ENCODE data around the gene KRTAP10-9.
"Not testable (repeated sequence)": the region's sequence is repeated elsewhere in the genome, so short reads cannot be mapped to it uniquely, and the experiment has no call there.

The KRTAP10-9 gene

GRCh38 chr21:44606495-44606894 is 20.4 kb upstream of the KRTAP10-9 start:
- TF ChIP-seq CTCF (IDR thresholded peaks at IDR 0.05; ENCODE audit: extremely low read depth, missing control alignments) = no peak

GRCh38 chr21:44609193-44609592 is 17.7 kb upstream of the KRTAP10-9 start:
- no peak for DNase-seq (ENCODE audit: low spot score)
- no peak for TF ChIP-seq CTCF (IDR thresholded peaks at IDR 0.05; ENCODE audit: extremely low read depth, missing control alignments)

More at GRCh38 chr21:44606495-44606894, 20.4 kb upstream of the KRTAP10-9 start:
- no peak for DNase-seq (ENCODE audit: low spot score)

GRCh38 chr21:44610157-44610843 is 16.6 kb upstream of the KRTAP10-9 start:
- DNase-seq (ENCODE audit: low spot score) = not testable (repeated sequence)

- TF ChIP-seq CTCF (IDR thresholded peaks at IDR 0.05; ENCODE audit: extremely low read depth, missing control alignments) = no peak
- no peak for DNase-seq (ENCODE audit: low spot score)
Measured at GRCh38 chr21:44611551-44611950, 15.3 kb upstream of the KRTAP10-9 start.

GRCh38 chr21:44612029-44612486 is 14.8 kb upstream of the KRTAP10-9 start, which contains the start of gene KRTAP10-8:
Gene KRTAP10-8, plus strand, starts transcription at chr21:44612079. Its CDS starts 22 bp downstream, at chr21:44612101.
- no peak for DNase-seq (ENCODE audit: low spot score)
- no peak for TF ChIP-seq CTCF (IDR thresholded peaks at IDR 0.05; ENCODE audit: extremely low read depth, missing control alignments)

- no peak for TF ChIP-seq CTCF (IDR thresholded peaks at IDR 0.05; ENCODE audit: extremely low read depth, missing control alignments)
- no peak for DNase-seq (ENCODE audit: low spot score)
Measured at GRCh38 chr21:44612669-44613229, 14.1 kb upstream of the KRTAP10-9 start.

- no peak for TF ChIP-seq CTCF (IDR thresholded peaks at IDR 0.05; ENCODE audit: extremely low read depth, missing control alignments)
- DNase-seq (ENCODE audit: low spot score) = no peak
Measured at GRCh38 chr21:44613386-44614155, 13.3 kb upstream of the KRTAP10-9 start.

Measured in GM20000 (cell line).